ENCODE data around the gene RPA3. TPM values are rescaled to one million over a fixed set of nuclear protein-coding genes. Genes with fewer than 3 reads are reported as not detected.

The RPA3 gene
- polyA plus RNA-seq, 1 experiment, result 9.2 TPM

DNA sequence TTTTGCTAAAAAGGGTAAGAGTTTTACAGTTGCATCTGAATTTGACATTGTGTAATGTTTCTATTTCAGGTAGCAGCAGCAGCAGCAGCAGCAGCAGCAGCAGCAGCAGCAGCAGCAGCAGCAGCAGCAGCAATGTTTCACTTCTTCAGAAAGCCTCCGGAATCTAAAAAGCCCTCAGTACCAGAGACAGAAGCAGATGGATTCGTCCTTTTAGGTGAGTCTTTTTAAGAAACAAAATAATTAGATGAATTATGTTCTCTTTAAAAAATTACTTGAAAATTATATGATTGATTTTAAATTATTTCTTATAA lies 45.2 kb downstream of the RPA3 start:
- TF ChIP-seq, protein P1, sequence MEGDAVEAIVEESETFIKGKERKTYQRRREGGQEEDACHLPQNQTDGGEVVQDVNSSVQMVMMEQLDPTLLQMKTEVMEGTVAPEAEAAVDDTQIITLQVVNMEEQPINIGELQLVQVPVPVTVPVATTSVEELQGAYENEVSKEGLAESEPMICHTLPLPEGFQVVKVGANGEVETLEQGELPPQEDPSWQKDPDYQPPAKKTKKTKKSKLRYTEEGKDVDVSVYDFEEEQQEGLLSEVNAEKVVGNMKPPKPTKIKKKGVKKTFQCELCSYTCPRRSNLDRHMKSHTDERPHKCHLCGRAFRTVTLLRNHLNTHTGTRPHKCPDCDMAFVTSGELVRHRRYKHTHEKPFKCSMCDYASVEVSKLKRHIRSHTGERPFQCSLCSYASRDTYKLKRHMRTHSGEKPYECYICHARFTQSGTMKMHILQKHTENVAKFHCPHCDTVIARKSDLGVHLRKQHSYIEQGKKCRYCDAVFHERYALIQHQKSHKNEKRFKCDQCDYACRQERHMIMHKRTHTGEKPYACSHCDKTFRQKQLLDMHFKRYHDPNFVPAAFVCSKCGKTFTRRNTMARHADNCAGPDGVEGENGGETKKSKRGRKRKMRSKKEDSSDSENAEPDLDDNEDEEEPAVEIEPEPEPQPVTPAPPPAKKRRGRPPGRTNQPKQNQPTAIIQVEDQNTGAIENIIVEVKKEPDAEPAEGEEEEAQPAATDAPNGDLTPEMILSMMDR (IDR thresholded peaks at IDR 0.05; ENCODE audit: insufficient read depth, low read depth, low read length), result no peak
- POLR2A ChIA-PET, result no interaction called here
- CTCF ChIA-PET, result no interaction called here
- Histone ChIP-seq H3K4me3 (ENCODE audit: low read depth, low read length) (no peak overlapping the region), H3K36me3 (ENCODE audit: control insufficient read depth, insufficient read depth, low read length) (peaks cover 2% of the 10 kb centered on the region; the same call in 1 of the 2 replicates), H3K27me3 (ENCODE audit: control insufficient read depth, insufficient read depth, low read length) (no peaks in the 10 kb centered on the region)
- no peak for DNase-seq (ENCODE audit: low read depth)

DNA sequence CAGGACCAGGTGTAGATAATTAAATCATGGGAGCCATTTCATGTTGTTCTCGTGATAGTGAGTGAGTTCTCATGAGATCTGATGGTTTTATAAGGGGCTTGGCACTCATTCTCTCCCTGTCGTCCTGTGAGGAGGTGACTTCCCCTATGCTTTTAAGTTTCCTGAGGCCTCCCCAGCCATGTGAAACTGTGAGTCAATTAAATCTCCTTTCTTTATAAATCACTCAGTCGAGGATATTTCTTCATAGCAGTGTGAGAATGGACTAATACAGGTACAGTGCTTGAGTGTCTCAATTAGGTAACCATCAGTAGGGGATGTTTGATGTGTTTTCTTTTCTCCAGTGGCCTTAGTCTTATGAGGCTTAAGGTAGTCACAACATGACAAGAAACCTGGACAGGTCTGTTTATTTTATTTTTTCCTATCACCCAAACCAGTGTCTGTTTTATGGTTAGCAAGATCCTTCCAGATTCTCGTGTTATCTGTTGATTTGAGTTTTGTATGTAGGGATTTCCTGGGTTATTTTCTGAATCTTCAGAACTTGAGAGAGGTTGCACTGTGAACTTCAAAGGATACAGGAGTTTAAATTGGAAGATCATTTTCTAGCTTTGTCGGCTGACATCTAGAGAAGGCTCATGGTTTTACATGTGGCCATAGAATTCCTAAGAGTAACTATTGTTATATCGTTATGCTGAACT lies 45.7 kb downstream of the RPA3 start:
- H3K4me3 ChIP-seq (ENCODE audit: low read depth, low read length), result no peak overlapping the region
- CTCF ChIA-PET, result no interaction called here
- TF ChIP-seq, protein P1 (IDR thresholded peaks at IDR 0.05; ENCODE audit: insufficient read depth, low read depth, low read length), result no peak

DNA sequence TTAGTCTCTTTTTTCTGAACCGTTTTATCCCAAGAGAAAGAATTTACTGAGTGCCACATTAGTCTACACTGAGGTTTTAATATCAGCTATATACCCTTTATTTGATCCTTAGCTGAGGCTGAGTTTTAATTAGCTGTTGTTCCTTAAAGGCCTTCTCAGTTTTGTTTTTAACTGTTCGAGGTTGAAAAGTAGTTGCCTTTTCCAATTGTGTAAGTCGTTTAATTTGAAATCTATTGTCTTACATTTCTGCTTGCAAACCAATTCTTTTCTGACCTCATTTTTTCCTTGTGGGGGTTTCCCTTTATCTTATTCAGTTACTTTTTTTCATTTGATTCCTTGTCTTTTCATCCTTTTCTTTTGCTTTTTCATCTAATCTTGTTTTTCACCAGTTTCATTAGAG lies 47.0 kb downstream of the RPA3 start:
- Histone ChIP-seq H3K27me3 (ENCODE audit: control insufficient read depth, insufficient read depth, low read length) (no peaks in the 10 kb centered on the region), H3K36me3 (ENCODE audit: control insufficient read depth, insufficient read depth, low read length) (peaks cover 2% of the 10 kb centered on the region; the same call in 1 of the 2 replicates), H3K4me3 (ENCODE audit: low read depth, low read length) (no peak overlapping the region)
- TF ChIP-seq, protein P1 (IDR thresholded peaks at IDR 0.05; ENCODE audit: insufficient read depth, low read depth, low read length), result no peak
- ChIA-PET CTCF (no interaction called here), POLR2A (no interaction called here)
- no peak for DNase-seq (ENCODE audit: low read depth)

More for the DNA sequence above, 45.7 kb downstream of the RPA3 start:
- Histone ChIP-seq H3K27me3 (ENCODE audit: control insufficient read depth, insufficient read depth, low read length) (no peaks in the 10 kb centered on the region), H3K36me3 (ENCODE audit: control insufficient read depth, insufficient read depth, low read length) (peaks cover 2% of the 10 kb centered on the region; the same call in 1 of the 2 replicates)
- DNase-seq (ENCODE audit: low read depth), result no peak
- POLR2A ChIA-PET, result no interaction called here

DNA sequence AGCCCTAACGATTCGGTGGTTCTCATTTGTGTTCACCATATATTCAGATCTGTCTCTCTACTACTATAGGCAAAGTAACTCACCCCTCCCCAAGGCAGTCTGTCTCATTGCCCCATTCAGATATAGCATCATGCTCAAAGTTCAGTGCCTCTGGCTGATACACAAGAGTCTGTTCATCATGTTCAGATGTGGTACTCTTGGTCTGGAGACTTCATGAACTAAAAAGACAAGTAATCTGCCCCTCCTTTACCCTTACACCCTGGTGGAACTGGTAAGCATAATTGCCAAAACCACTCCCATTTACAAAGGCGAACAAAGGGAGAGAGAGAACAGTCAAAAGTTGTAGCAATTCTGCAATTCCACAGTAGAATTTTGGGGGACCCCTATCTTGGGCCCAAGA lies 47.9 kb downstream of the RPA3 start:
- ChIA-PET POLR2A (no interaction called here), CTCF (no interaction called here)
- TF ChIP-seq, protein P1 (IDR thresholded peaks at IDR 0.05; ENCODE audit: insufficient read depth, low read depth, low read length), result no peak
- H3K27me3 ChIP-seq (ENCODE audit: control insufficient read depth, insufficient read depth, low read length), result no peaks in the 10 kb centered on the region
- no peaks in the 10 kb centered on the region for H3K36me3 ChIP-seq (ENCODE audit: control insufficient read depth, insufficient read depth, low read length)
- DNase-seq (ENCODE audit: low read depth), result no peak
- no peak overlapping the region for H3K4me3 ChIP-seq (ENCODE audit: low read depth, low read length)

DNA sequence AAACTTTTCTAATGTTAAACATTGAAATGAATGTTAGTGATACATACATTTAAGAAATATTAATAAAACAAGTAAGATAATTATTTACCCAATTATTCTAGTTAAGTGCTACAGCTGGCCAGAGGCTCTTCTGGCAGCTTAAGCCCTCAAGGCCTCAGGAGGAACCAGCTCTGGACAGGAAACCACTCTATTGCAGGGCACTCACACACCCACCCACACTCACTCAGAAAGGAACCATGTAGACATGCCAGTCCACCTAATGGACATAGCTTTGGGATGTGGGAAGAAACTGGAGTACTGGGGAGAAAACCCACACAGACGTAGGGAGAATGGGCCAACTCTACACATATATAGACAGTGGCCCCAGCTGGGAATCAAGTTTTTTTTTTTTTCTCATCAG lies 49.7 kb downstream of the RPA3 start:
- ChIA-PET POLR2A (no interaction called here), CTCF (no interaction called here)
- Histone ChIP-seq H3K4me3 (ENCODE audit: low read depth, low read length) (no peak overlapping the region), H3K36me3 (ENCODE audit: control insufficient read depth, insufficient read depth, low read length) (no peaks in the 10 kb centered on the region), H3K27me3 (ENCODE audit: control insufficient read depth, insufficient read depth, low read length) (no peaks in the 10 kb centered on the region)
- TF ChIP-seq, protein P1 (IDR thresholded peaks at IDR 0.05; ENCODE audit: insufficient read depth, low read depth, low read length), result no peak
- DNase-seq (ENCODE audit: low read depth), result no peak

All from BJ (cell line).